OCI-LY7 (cell line): ENCODE measurements around the gene KRTAP4-16. TPM values are rescaled to one million over a fixed set of nuclear protein-coding genes. Genes with fewer than 3 reads are reported as not detected.
"Not testable (repeated sequence)": the region's sequence is repeated elsewhere in the genome, so short reads cannot be mapped to it uniquely, and the experiment has no call there.

ENCODE experiments used
- BruUV-seq: library from RNA; stranded (reverse); fragments of 400-500 nt; replicated peaks from 2 replicates; lab custom pipeline; 2021; lab: Mats Ljungman, UMichigan
- CTCF ChIA-PET: fragments of 300-600 bp; sonication (Branson Sonifier 250); formaldehyde crosslinking; loops from one replicate; lab custom pipeline; 2022; ENCODE audit warnings: antibody characterized with exemption; ENCODE audit not compliant: unreplicated experiment; lab: Charles Lee
- POLR2A ChIA-PET: fragments of 300-600 bp; sonication (Branson Sonifier 250); formaldehyde crosslinking; loops from one replicate; lab custom pipeline; 2022; ENCODE audit warnings: antibody characterized with exemption; lab: Charles Lee
- DNase-seq: peaks from one replicate; pipeline ENCODE4 v3.0.0-alpha.2; 2015; ENCODE audit warnings: low spot score
- H2AFZ ChIP-seq: fragments of 200-600 bp; sonication (generic), shearing (Covaris generic); 2 replicates; pipeline ENCODE4 v1.6.1; 2014; ENCODE audit warnings: mild to moderate bottlenecking, antibody characterized with exemption, low read length, moderate library complexity
- H3K27ac ChIP-seq: fragments of 200-600 bp; sonication (generic); 2 replicates; pipeline ENCODE4 v1.5.1; 2014; ENCODE audit warnings: mixed run types, low read depth, mild to moderate bottlenecking, moderate library complexity, low read length, inconsistent platforms; ENCODE audit not compliant: poor library complexity, severe bottlenecking
- H3K36me3 ChIP-seq: fragments of 200-600 bp; sonication (generic); 2 replicates; pipeline ENCODE4 v1.6.1; 2014; ENCODE audit warnings: mild to moderate bottlenecking, antibody characterized with exemption, low read length, moderate library complexity, mixed read lengths; ENCODE audit not compliant: insufficient read depth
- H3K4me1 ChIP-seq: fragments of 200-600 bp; sonication (generic); 2 replicates; pipeline ENCODE4 v1.5.1; 2014; ENCODE audit warnings: mild to moderate bottlenecking, low read length; ENCODE audit not compliant: insufficient read depth, poor library complexity, severe bottlenecking
- H3K4me2 ChIP-seq: fragments of 200-600 bp; sonication (generic); 2 replicates; pipeline ENCODE4 v1.6.1; 2014; ENCODE audit warnings: mild to moderate bottlenecking, low read length
- H3K4me3 ChIP-seq: fragments of 200-600 bp; sonication (generic); 2 replicates; pipeline ENCODE4 v1.5.1; 2014; ENCODE audit warnings: mild to moderate bottlenecking, low read depth, low read length; ENCODE audit not compliant: poor library complexity, severe bottlenecking
- H3K79me2 ChIP-seq: fragments of 200-600 bp; sonication (generic); 2 replicates; pipeline ENCODE4 v1.6.1; 2016; ENCODE audit warnings: low read depth, mild to moderate bottlenecking, low read length, moderate library complexity, mixed read lengths; ENCODE audit not compliant: insufficient read depth
- H3K9me2 ChIP-seq: fragments of 200-600 bp; sonication (generic); 2 replicates; pipeline ENCODE4 v1.6.1; 2016; ENCODE audit warnings: mild to moderate bottlenecking, low read length, mixed read lengths; ENCODE audit not compliant: insufficient read depth
- H3K9me3 ChIP-seq: fragments of 200-600 bp; sonication (generic); 2 replicates; pipeline ENCODE4 v1.6.1; 2014; ENCODE audit warnings: mild to moderate bottlenecking, mixed run types, low read length, mixed read lengths
- H4K20me1 ChIP-seq: fragments of 200-600 bp; sonication (generic); 2 replicates; pipeline ENCODE4 v1.6.1; 2014; ENCODE audit warnings: mild to moderate bottlenecking, antibody characterized with exemption, low read length, moderate library complexity, mixed read lengths; ENCODE audit not compliant: insufficient read depth
- CTCF ChIP-seq: fragments of 200-600 bp; sonication (generic); conservative IDR thresholded peaks from 2 replicates; pipeline ENCODE4 v1.5.1; 2014; ENCODE audit warnings: mild to moderate bottlenecking, antibody characterized with exemption, low read length, moderate library complexity, mixed read lengths
- EZH2phosphoT487 ChIP-seq: fragments of 200-600 bp; sonication (generic); IDR thresholded peaks from 2 replicates; pipeline ENCODE4 v1.6.1; 2018; ENCODE audit warnings: low read depth, borderline replicate concordance, mild to moderate bottlenecking, mixed run types, antibody characterized with exemption, low read length, moderate library complexity, mixed read lengths
- intact Hi-C: fragments of 100-400 bp; cut with micrococcal nuclease; formaldehyde crosslinking; loops from one replicate; pipeline ENCODE4 v1.10.0; 2022; ENCODE audit not compliant: unreplicated experiment
- total RNA-seq, 2 experiments: library from RNA; depleted of rRNA in 1 of 2; stranded (reverse); fragments of >200 nt in 1 of 2; shearing (Covaris generic) in 1 of 2; gene quantifications; 2 replicates each; pipeline ENCODE4 v1.2.3, GENCODE V29; 2014 to 2022

KRTAP4-16 gene
- total RNA-seq, 2 experiments from 2014 or later = not detected

GRCh38 chr17:41069031-41069430 is 33.0 kb downstream of the KRTAP4-16 start:
- Histone ChIP-seq H3K9me2 (no peaks in the 10 kb centered on the region), H3K4me3 (no peak overlapping the region), H4K20me1 (no peaks in the 10 kb centered on the region), H3K27ac (no peak overlapping the region), H3K4me1 (no peaks in the 10 kb centered on the region), H3K36me3 (no peaks in the 10 kb centered on the region), H3K79me2 (no peaks in the 10 kb centered on the region), H2AFZ (no peak overlapping the region), H3K4me2 (no peak overlapping the region), H3K9me3 (no peaks in the 10 kb centered on the region)
- BruUV-seq = no TSS peak
- CTCF ChIA-PET = no interaction called here
- intact Hi-C loops = no loop called here
- no peak for TF ChIP-seq CTCF
- TF ChIP-seq EZH2phosphoT487 = no peak
- no peak for DNase-seq
- POLR2A ChIA-PET = no interaction called here

GRCh38 chr17:41067281-41067680 is 34.7 kb downstream of the KRTAP4-16 start:
- no peaks in the 10 kb centered on the region for H3K36me3 ChIP-seq
- CTCF ChIA-PET = no interaction called here
- H3K4me2 ChIP-seq = no peak overlapping the region
- POLR2A ChIA-PET = no interaction called here
- no peaks in the 10 kb centered on the region for H3K79me2 ChIP-seq
- H4K20me1 ChIP-seq = no peaks in the 10 kb centered on the region
- no peak overlapping the region for H3K27ac ChIP-seq
- no TSS peak for BruUV-seq
- H3K9me3 ChIP-seq = no peaks in the 10 kb centered on the region
- intact Hi-C loops = no loop called here
- TF ChIP-seq EZH2phosphoT487 (no peak), CTCF (no peak)
- no peaks in the 10 kb centered on the region for H3K4me1 ChIP-seq
- no peak for DNase-seq
- no peak overlapping the region for H3K4me3 ChIP-seq
- no peak overlapping the region for H2AFZ ChIP-seq
- H3K9me2 ChIP-seq = no peaks in the 10 kb centered on the region

GRCh38 chr17:41065829-41066624 is 36.0 kb downstream of the KRTAP4-16 start, which contains the start of gene KRTAP2-4:
TSS of gene KRTAP2-4 (minus strand) at chr17:41065879. CDS start at chr17:41065845, 34 bp downstream.
- TF ChIP-seq EZH2phosphoT487 = no peak
- no peak for TF ChIP-seq CTCF
- no peak within 1 kb of the TSS for H3K4me3 ChIP-seq
- DNase-seq = no peak
- no peaks in the 10 kb centered on the region for H3K36me3 ChIP-seq
- no peaks in the 10 kb centered on the region for H4K20me1 ChIP-seq
- no peaks in the 10 kb centered on the region for H3K9me3 ChIP-seq
- no peak within 1 kb of the TSS for H3K27ac ChIP-seq
- no peaks in the 10 kb centered on the region for H3K9me2 ChIP-seq
- BruUV-seq = no TSS peak
- H3K4me1 ChIP-seq = no peaks in the 10 kb centered on the region
- POLR2A ChIA-PET = no interaction called here
- no peak within 1 kb of the TSS for H2AFZ ChIP-seq
- H3K79me2 ChIP-seq = no peaks in the 10 kb centered on the region
- CTCF ChIA-PET = no interaction called here
- no peak within 1 kb of the TSS for H3K4me2 ChIP-seq
- intact Hi-C loops = no loop called here

- H3K9me2 ChIP-seq, CTCF ChIA-PET: not testable (repeated sequence)
Measured at GRCh38 chr17:41065016-41065689, 36.9 kb downstream of the KRTAP4-16 start.

More at GRCh38 chr17:41065016-41065689, 36.9 kb downstream of the KRTAP4-16 start:
- H3K9me3 ChIP-seq, H3K27ac ChIP-seq, POLR2A ChIA-PET, BruUV-seq, H3K79me2 ChIP-seq, H3K4me2 ChIP-seq, H3K36me3 ChIP-seq, H3K4me3 ChIP-seq, H4K20me1 ChIP-seq, DNase-seq, H2AFZ ChIP-seq, intact Hi-C loops, H3K4me1 ChIP-seq: not testable (repeated sequence)
